OCI-LY7 (cell line): ENCODE measurements around the gene STK11IP. TPM values are rescaled to one million over a fixed set of nuclear protein-coding genes. Genes with fewer than 3 reads are reported as not detected.

Experiments used
- BruUV-seq: library from RNA; stranded (reverse); fragments of 400-500 nt; replicated peaks from 2 replicates; lab custom pipeline; 2021; lab: Mats Ljungman, UMichigan
- CTCF ChIA-PET: fragments of 300-600 bp; sonication (Branson Sonifier 250); formaldehyde crosslinking; loops from one replicate; lab custom pipeline; 2022; ENCODE audit warnings: antibody characterized with exemption; ENCODE audit not compliant: unreplicated experiment; lab: Charles Lee
- POLR2A ChIA-PET: fragments of 300-600 bp; sonication (Branson Sonifier 250); formaldehyde crosslinking; loops from one replicate; lab custom pipeline; 2022; ENCODE audit warnings: antibody characterized with exemption; lab: Charles Lee
- DNase-seq: peaks from one replicate; pipeline ENCODE4 v3.0.0-alpha.2; 2015; ENCODE audit warnings: low spot score
- H2AFZ ChIP-seq: fragments of 200-600 bp; sonication (generic), shearing (Covaris generic); 2 replicates; pipeline ENCODE4 v1.6.1; 2014; ENCODE audit warnings: mild to moderate bottlenecking, antibody characterized with exemption, low read length, moderate library complexity
- H3K27ac ChIP-seq: fragments of 200-600 bp; sonication (generic); 2 replicates; pipeline ENCODE4 v1.5.1; 2014; ENCODE audit warnings: mixed run types, low read depth, mild to moderate bottlenecking, moderate library complexity, low read length, inconsistent platforms; ENCODE audit not compliant: poor library complexity, severe bottlenecking
- H3K36me3 ChIP-seq: fragments of 200-600 bp; sonication (generic); 2 replicates; pipeline ENCODE4 v1.6.1; 2014; ENCODE audit warnings: mild to moderate bottlenecking, antibody characterized with exemption, low read length, moderate library complexity, mixed read lengths; ENCODE audit not compliant: insufficient read depth
- H3K4me1 ChIP-seq: fragments of 200-600 bp; sonication (generic); 2 replicates; pipeline ENCODE4 v1.5.1; 2014; ENCODE audit warnings: mild to moderate bottlenecking, low read length; ENCODE audit not compliant: insufficient read depth, poor library complexity, severe bottlenecking
- H3K4me2 ChIP-seq: fragments of 200-600 bp; sonication (generic); 2 replicates; pipeline ENCODE4 v1.6.1; 2014; ENCODE audit warnings: mild to moderate bottlenecking, low read length
- H3K4me3 ChIP-seq: fragments of 200-600 bp; sonication (generic); 2 replicates; pipeline ENCODE4 v1.5.1; 2014; ENCODE audit warnings: mild to moderate bottlenecking, low read depth, low read length; ENCODE audit not compliant: poor library complexity, severe bottlenecking
- H3K79me2 ChIP-seq: fragments of 200-600 bp; sonication (generic); 2 replicates; pipeline ENCODE4 v1.6.1; 2016; ENCODE audit warnings: low read depth, mild to moderate bottlenecking, low read length, moderate library complexity, mixed read lengths; ENCODE audit not compliant: insufficient read depth
- H3K9me2 ChIP-seq: fragments of 200-600 bp; sonication (generic); 2 replicates; pipeline ENCODE4 v1.6.1; 2016; ENCODE audit warnings: mild to moderate bottlenecking, low read length, mixed read lengths; ENCODE audit not compliant: insufficient read depth
- H3K9me3 ChIP-seq: fragments of 200-600 bp; sonication (generic); 2 replicates; pipeline ENCODE4 v1.6.1; 2014; ENCODE audit warnings: mild to moderate bottlenecking, mixed run types, low read length, mixed read lengths
- H4K20me1 ChIP-seq: fragments of 200-600 bp; sonication (generic); 2 replicates; pipeline ENCODE4 v1.6.1; 2014; ENCODE audit warnings: mild to moderate bottlenecking, antibody characterized with exemption, low read length, moderate library complexity, mixed read lengths; ENCODE audit not compliant: insufficient read depth
- EZH2phosphoT487 ChIP-seq: fragments of 200-600 bp; sonication (generic); IDR thresholded peaks from 2 replicates; pipeline ENCODE4 v1.6.1; 2018; ENCODE audit warnings: low read depth, borderline replicate concordance, mild to moderate bottlenecking, mixed run types, antibody characterized with exemption, low read length, moderate library complexity, mixed read lengths
- intact Hi-C: fragments of 100-400 bp; cut with micrococcal nuclease; formaldehyde crosslinking; loops from one replicate; pipeline ENCODE4 v1.10.0; 2022; ENCODE audit not compliant: unreplicated experiment
- total RNA-seq, 2 experiments: library from RNA; depleted of rRNA in 1 of 2; stranded (reverse); fragments of >200 nt in 1 of 2; shearing (Covaris generic) in 1 of 2; gene quantifications; 2 replicates each; pipeline ENCODE4 v1.2.3, GENCODE V29; 2014 to 2022
- TF ChIP-seq, protein P1 (sequence below): fragments of 200-600 bp; sonication (generic); conservative IDR thresholded peaks from 2 replicates; pipeline ENCODE4 v1.5.1; 2014; ENCODE audit warnings: mild to moderate bottlenecking, antibody characterized with exemption, low read length, moderate library complexity, mixed read lengths

The STK11IP gene
- total RNA-seq, 2 experiments from 2014 or later: 26.5 to 37.6 TPM

- Histone ChIP-seq H3K9me2 (no peaks in the 10 kb centered on the region), H3K4me3 (no peak overlapping the region), H3K36me3 (no peaks in the 10 kb centered on the region), H2AFZ (no peak overlapping the region), H3K4me2 (no peak overlapping the region), H4K20me1 (no peaks in the 10 kb centered on the region), H3K79me2 (no peaks in the 10 kb centered on the region), H3K4me1 (no peaks in the 10 kb centered on the region), H3K27ac (no peak overlapping the region), H3K9me3 (no peaks in the 10 kb centered on the region)
- no TSS peak for BruUV-seq
- intact Hi-C loops: no loop called here
- DNase-seq: no peak
- CTCF ChIA-PET: no interaction called here
- POLR2A ChIA-PET: no interaction called here
- TF ChIP-seq EZH2phosphoT487: no peak
- TF ChIP-seq, protein P1, sequence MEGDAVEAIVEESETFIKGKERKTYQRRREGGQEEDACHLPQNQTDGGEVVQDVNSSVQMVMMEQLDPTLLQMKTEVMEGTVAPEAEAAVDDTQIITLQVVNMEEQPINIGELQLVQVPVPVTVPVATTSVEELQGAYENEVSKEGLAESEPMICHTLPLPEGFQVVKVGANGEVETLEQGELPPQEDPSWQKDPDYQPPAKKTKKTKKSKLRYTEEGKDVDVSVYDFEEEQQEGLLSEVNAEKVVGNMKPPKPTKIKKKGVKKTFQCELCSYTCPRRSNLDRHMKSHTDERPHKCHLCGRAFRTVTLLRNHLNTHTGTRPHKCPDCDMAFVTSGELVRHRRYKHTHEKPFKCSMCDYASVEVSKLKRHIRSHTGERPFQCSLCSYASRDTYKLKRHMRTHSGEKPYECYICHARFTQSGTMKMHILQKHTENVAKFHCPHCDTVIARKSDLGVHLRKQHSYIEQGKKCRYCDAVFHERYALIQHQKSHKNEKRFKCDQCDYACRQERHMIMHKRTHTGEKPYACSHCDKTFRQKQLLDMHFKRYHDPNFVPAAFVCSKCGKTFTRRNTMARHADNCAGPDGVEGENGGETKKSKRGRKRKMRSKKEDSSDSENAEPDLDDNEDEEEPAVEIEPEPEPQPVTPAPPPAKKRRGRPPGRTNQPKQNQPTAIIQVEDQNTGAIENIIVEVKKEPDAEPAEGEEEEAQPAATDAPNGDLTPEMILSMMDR: no peak
Measured at GRCh38 chr2:219565130-219566080, 32.3 kb upstream of the STK11IP start.

DNA sequence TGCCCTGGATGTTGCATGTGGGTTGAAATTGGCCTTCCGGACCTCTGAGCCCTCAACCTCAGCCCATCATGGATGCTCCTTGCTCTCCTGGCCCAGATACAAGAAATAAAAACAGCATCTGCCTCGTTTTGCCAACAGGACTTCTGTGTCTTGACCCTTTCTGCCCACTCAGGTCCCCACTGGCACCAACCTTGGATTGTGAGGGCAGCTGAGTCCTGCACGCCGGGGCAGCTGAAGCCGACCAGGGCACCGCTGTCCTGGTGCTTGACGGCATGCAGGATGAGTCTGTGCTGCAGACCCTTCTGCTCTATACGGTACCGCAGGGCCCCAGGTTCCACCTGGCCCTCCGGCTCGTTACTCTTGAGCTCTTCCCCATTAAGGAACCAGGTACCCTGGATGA lies 31.0 kb upstream of the STK11IP start:
- Histone ChIP-seq H3K4me3 (no peak overlapping the region), H3K79me2 (no peaks in the 10 kb centered on the region), H2AFZ (no peak overlapping the region), H3K9me3 (no peaks in the 10 kb centered on the region), H3K27ac (no peak overlapping the region), H4K20me1 (no peaks in the 10 kb centered on the region), H3K4me1 (no peaks in the 10 kb centered on the region), H3K36me3 (no peaks in the 10 kb centered on the region), H3K9me2 (no peaks in the 10 kb centered on the region), H3K4me2 (no peak overlapping the region)
- ChIA-PET CTCF (no interaction called here), POLR2A (no interaction called here)
- no TSS peak for BruUV-seq
- intact Hi-C loops: no loop called here
- TF ChIP-seq, protein P1: no peak
- TF ChIP-seq EZH2phosphoT487: no peak
- no peak for DNase-seq

GRCh38 chr2:219567131-219567530 lies 30.5 kb upstream of the STK11IP start:
- no TSS peak for BruUV-seq
- Histone ChIP-seq H3K9me2 (no peaks in the 10 kb centered on the region), H3K27ac (no peak overlapping the region), H3K79me2 (no peaks in the 10 kb centered on the region), H2AFZ (no peak overlapping the region), H4K20me1 (no peaks in the 10 kb centered on the region), H3K9me3 (no peaks in the 10 kb centered on the region), H3K4me3 (no peak overlapping the region), H3K36me3 (no peaks in the 10 kb centered on the region), H3K4me1 (no peaks in the 10 kb centered on the region), H3K4me2 (no peak overlapping the region)
- no peak for DNase-seq
- intact Hi-C loops: no loop called here
- POLR2A ChIA-PET: no interaction called here
- TF ChIP-seq, protein P1: no peak
- no peak for TF ChIP-seq EZH2phosphoT487
- CTCF ChIA-PET: no interaction called here
